Dendritic cell treated with granulocyte-macrophage colony-stimulating factor and Interleukin-4, amounts not matched to agents 40 ng/mL and 50 ng/mL, for 4 days (primary cell): ENCODE results near the gene RABGAP1L.
"Not testable (repeated sequence)": the region's sequence is repeated elsewhere in the genome, so short reads cannot be mapped to it uniquely, and the experiment has no call there.

Source experiments
- H3K27ac Mint-ChIP-seq: one replicate; pipeline ENCODE4 v1.8.0; 2022; ENCODE audit warnings: mild to moderate bottlenecking, mixed read lengths
- H3K27me3 Mint-ChIP-seq: one replicate; pipeline ENCODE4 v1.8.0; 2022; ENCODE audit warnings: mild to moderate bottlenecking, mixed read lengths
- H3K36me3 Mint-ChIP-seq: one replicate; pipeline ENCODE4 v1.8.0; 2022; ENCODE audit warnings: low read depth, mixed read lengths
- H3K4me1 Mint-ChIP-seq: one replicate; pipeline ENCODE4 v1.8.0; 2022; ENCODE audit warnings: low read depth, mixed read lengths
- H3K4me3 Mint-ChIP-seq: one replicate; pipeline ENCODE4 v1.8.0; 2022; ENCODE audit warnings: mild to moderate bottlenecking, moderate library complexity, mixed read lengths
- H3K9me3 Mint-ChIP-seq: one replicate; pipeline ENCODE4 v1.8.0; 2022; ENCODE audit warnings: mixed read lengths
- intact Hi-C: fragments of 100-400 bp; cut with micrococcal nuclease; formaldehyde crosslinking; loops from one replicate; pipeline ENCODE4 v1.15.0; 2022

RABGAP1L gene

GRCh38 chr1:174219606-174220370 is 60.5 kb downstream of the RABGAP1L start:
- peaks cover 27% of the 10 kb centered on the region for H3K36me3 Mint-ChIP-seq
- H3K4me3 Mint-ChIP-seq: no peak overlapping the region
- no peaks in the 10 kb centered on the region for H3K27me3 Mint-ChIP-seq
- peaks cover 15% of the 10 kb centered on the region for H3K9me3 Mint-ChIP-seq
- no peaks in the 10 kb centered on the region for H3K4me1 Mint-ChIP-seq
- intact Hi-C loops: loop anchor here (10.0 kb wide), 2 partner anchors 205 to 235 kb away; no protein-coding TSS in a partner anchor
- no peak overlapping the region for H3K27ac Mint-ChIP-seq

- peaks cover 39% of the 10 kb centered on the region for H3K36me3 Mint-ChIP-seq
- H3K27me3 Mint-ChIP-seq: no peaks in the 10 kb centered on the region
- H3K4me3 Mint-ChIP-seq: no peak overlapping the region
- intact Hi-C loops: no loop called here
- H3K9me3 Mint-ChIP-seq: peaks cover 18% of the 10 kb centered on the region
- H3K4me1 Mint-ChIP-seq: no peaks in the 10 kb centered on the region
- no peak overlapping the region for H3K27ac Mint-ChIP-seq
These were observed 62.4 kb downstream of the RABGAP1L start for GRCh38 chr1:174221681-174222080.

- Mint-ChIP-seq H3K27ac (no peak overlapping the region), H3K27me3 (no peaks in the 10 kb centered on the region), H3K36me3 (peaks cover 39% of the 10 kb centered on the region), H3K4me1 (no peaks in the 10 kb centered on the region), H3K4me3 (no peak overlapping the region), H3K9me3 (peaks cover 18% of the 10 kb centered on the region)
- intact Hi-C loops: no loop called here
These were observed 63.0 kb downstream of the RABGAP1L start for GRCh38 chr1:174222166-174222949.

- no peaks in the 10 kb centered on the region for H3K27me3 Mint-ChIP-seq
- H3K27ac Mint-ChIP-seq: no peak overlapping the region
- no peaks in the 10 kb centered on the region for H3K4me1 Mint-ChIP-seq
- H3K9me3 Mint-ChIP-seq: peaks cover 26% of the 10 kb centered on the region
- intact Hi-C loops: no loop called here
- H3K4me3 Mint-ChIP-seq: no peak overlapping the region
- H3K36me3 Mint-ChIP-seq: peaks cover 45% of the 10 kb centered on the region
These were observed 65.3 kb downstream of the RABGAP1L start for GRCh38 chr1:174224641-174225040.

- Mint-ChIP-seq H3K27me3 (no peaks in the 10 kb centered on the region), H3K27ac (no peak overlapping the region), H3K4me3 (no peak overlapping the region), H3K9me3 (peaks cover 27% of the 10 kb centered on the region), H3K4me1 (no peaks in the 10 kb centered on the region), H3K36me3 (peaks cover 50% of the 10 kb centered on the region)
- intact Hi-C loops: no loop called here
These were observed 66.3 kb downstream of the RABGAP1L start for GRCh38 chr1:174225499-174226204.

- Mint-ChIP-seq H3K9me3 (peaks cover 17% of the 10 kb centered on the region), H3K27ac (no peak overlapping the region), H3K36me3 (peaks cover 40% of the 10 kb centered on the region), H3K27me3 (no peaks in the 10 kb centered on the region), H3K4me3 (no peak overlapping the region), H3K4me1 (no peaks in the 10 kb centered on the region)
- intact Hi-C loops: no loop called here
These were observed 71.1 kb downstream of the RABGAP1L start for GRCh38 chr1:174230399-174230798.

GRCh38 chr1:174232761-174233160 is 73.4 kb downstream of the RABGAP1L start:
- no peaks in the 10 kb centered on the region for H3K27me3 Mint-ChIP-seq
- H3K36me3 Mint-ChIP-seq: peaks cover 34% of the 10 kb centered on the region
- H3K9me3 Mint-ChIP-seq: peaks cover 17% of the 10 kb centered on the region
- no peaks in the 10 kb centered on the region for H3K4me1 Mint-ChIP-seq
- intact Hi-C loops: no loop called here
- no peak overlapping the region for H3K27ac Mint-ChIP-seq
- H3K4me3 Mint-ChIP-seq: no peak overlapping the region

GRCh38 chr1:174238845-174239501 is 79.7 kb downstream of the RABGAP1L start:
- intact Hi-C loops, H3K4me3 Mint-ChIP-seq, H3K27me3 Mint-ChIP-seq, H3K4me1 Mint-ChIP-seq, H3K27ac Mint-ChIP-seq, H3K9me3 Mint-ChIP-seq: not testable (repeated sequence)
- peaks cover 33% of the 10 kb centered on the region for H3K36me3 Mint-ChIP-seq

GRCh38 chr1:174239541-174239940 is 80.2 kb downstream of the RABGAP1L start:
- Mint-ChIP-seq H3K36me3 (peaks cover 39% of the 10 kb centered on the region), H3K9me3 (no peaks in the 10 kb centered on the region), H3K27ac (no peak overlapping the region), H3K4me3 (no peak overlapping the region), H3K4me1 (no peaks in the 10 kb centered on the region), H3K27me3 (no peaks in the 10 kb centered on the region)
- intact Hi-C loops: no loop called here

GRCh38 chr1:174242856-174243255 is 83.5 kb downstream of the RABGAP1L start:
- intact Hi-C loops: no loop called here
- Mint-ChIP-seq H3K27ac (no peak overlapping the region), H3K9me3 (no peaks in the 10 kb centered on the region), H3K4me1 (no peaks in the 10 kb centered on the region), H3K4me3 (no peak overlapping the region), H3K36me3 (peaks cover 51% of the 10 kb centered on the region), H3K27me3 (no peaks in the 10 kb centered on the region)

- Mint-ChIP-seq H3K9me3 (no peaks in the 10 kb centered on the region), H3K27me3 (no peaks in the 10 kb centered on the region), H3K4me3 (no peak overlapping the region), H3K36me3 (peaks cover 46% of the 10 kb centered on the region), H3K4me1 (no peaks in the 10 kb centered on the region), H3K27ac (no peak overlapping the region)
- intact Hi-C loops: no loop called here
These were observed 84.2 kb downstream of the RABGAP1L start for GRCh38 chr1:174243451-174244000.

GRCh38 chr1:174244017-174244416 is 84.7 kb downstream of the RABGAP1L start:
- Mint-ChIP-seq H3K27me3 (no peaks in the 10 kb centered on the region), H3K27ac (no peak overlapping the region), H3K4me1 (no peaks in the 10 kb centered on the region), H3K9me3 (no peaks in the 10 kb centered on the region), H3K4me3 (no peak overlapping the region), H3K36me3 (peaks cover 42% of the 10 kb centered on the region)
- intact Hi-C loops: no loop called here

GRCh38 chr1:174247472-174247871 is 88.2 kb downstream of the RABGAP1L start:
- Mint-ChIP-seq H3K9me3 (no peaks in the 10 kb centered on the region), H3K4me1 (no peaks in the 10 kb centered on the region), H3K27ac (no peak overlapping the region), H3K27me3 (no peaks in the 10 kb centered on the region), H3K36me3 (peaks cover 28% of the 10 kb centered on the region), H3K4me3 (no peak overlapping the region)
- intact Hi-C loops: no loop called here
